Measurements from ENCODE around the gene TTC33.

GRCh38 chr5:40521925-40522324, 233.8 kb downstream of the TTC33 start:
- TF ChIP-seq CTCF (IDR thresholded peaks at IDR 0.05) = no peak
- TF ChIP-seq POLR2AphosphoS5 (IDR thresholded peaks at IDR 0.05) = no peak

Data from suprapubic skin (tissue), 3 donors.